Stimulated activated CD4-positive, alpha-beta T cell treated with anti-CD3 and anti-CD28 coated beads, Interleukin-12 subunit alpha, Interleukin-12 subunit beta, amount 100 ng/mL, for 4 hours (primary cell): ENCODE results near the gene ANTXR1.
"Not testable (repeated sequence)": the region's sequence is repeated elsewhere in the genome, so short reads cannot be mapped to it uniquely, and the experiment has no call there.

Experiments
- DNase-seq: peaks from one replicate; pipeline ENCODE4 v3.0.0-alpha.2; 2020

Gene ANTXR1

GRCh38 chr2:69213782-69214181, 200.8 kb downstream of the ANTXR1 start:
- DNase-seq = no peak

GRCh38 chr2:69214898-69215297, 201.9 kb downstream of the ANTXR1 start:
- no peak for DNase-seq

DNA sequence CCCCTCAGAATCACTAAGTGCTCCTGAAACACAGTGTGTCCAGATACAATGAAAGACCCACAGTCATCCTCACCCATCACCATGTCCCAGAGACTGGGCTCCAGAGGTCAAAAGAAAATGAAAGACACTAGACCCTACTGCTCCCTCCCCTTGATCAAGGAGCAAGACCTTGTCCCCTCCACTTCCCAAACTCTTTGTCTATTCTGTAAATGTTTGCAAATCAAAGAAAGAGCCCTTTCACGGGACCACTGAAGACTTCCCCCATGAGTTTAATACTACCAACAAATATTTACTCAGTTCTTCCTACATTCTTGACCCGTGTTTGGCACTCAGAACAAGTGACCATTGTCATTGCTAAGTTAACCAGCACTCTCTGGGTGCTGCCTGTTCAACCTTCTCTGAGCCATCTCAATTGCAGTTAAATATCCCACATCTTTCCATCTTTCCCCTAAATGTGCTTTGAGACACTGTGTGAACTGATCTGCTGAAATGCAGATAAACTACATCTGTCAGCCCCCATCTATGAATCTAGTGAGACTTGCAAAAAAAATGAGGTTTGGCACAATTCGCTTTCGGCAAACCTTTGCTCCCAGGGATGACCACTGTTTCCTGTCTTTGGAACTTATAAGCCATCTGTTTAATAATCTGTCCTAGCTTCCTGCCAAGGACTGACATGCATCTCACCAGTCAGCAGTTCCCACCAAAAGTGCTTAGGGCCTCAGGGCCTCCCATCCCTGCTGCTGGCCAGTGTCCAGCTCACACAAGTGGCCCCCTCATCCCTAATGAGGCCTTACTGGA, 203.8 kb downstream of the ANTXR1 start:
- no peak for DNase-seq

DNA sequence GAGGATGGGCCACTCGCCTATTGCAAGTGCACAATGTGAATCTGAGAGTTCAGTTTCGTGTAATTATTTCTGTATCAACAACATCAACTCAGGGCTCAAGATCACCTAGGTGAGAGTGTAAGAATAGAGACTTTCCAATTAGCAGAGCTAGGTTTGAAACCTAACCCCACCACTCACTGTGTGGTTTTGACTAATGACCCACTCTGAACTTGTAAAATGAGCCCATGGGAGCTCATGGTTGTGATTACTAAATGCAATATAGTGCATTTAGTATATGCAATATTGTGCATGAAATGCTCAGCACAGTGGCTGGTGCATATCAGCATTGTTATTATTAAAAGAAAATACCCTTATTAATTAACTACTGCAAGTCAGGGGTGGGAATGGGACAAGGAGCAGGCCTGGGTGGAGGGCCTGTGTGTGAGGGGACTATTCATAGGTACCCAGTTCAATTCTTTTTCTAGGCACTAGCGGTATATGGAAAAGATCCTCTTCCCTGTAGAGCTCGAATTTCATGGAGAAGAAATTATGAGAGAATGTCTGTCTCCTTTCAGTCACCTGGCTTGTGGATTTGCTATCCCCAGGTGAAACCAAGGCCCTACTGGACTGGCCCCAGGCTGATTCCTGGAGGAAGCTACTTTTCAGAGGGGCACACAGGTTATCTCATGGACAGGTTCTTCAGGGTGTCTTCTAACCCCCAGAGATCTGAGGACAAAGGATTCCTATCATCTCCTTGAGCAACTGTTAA, 204.5 kb downstream of the ANTXR1 start:
- DNase-seq = no peak

GRCh38 chr2:69221512-69221911, 208.5 kb downstream of the ANTXR1 start:
- DNase-seq = no peak

- no peak for DNase-seq
These were observed 209.2 kb downstream of the ANTXR1 start for GRCh38 chr2:69221960-69222751.

DNA sequence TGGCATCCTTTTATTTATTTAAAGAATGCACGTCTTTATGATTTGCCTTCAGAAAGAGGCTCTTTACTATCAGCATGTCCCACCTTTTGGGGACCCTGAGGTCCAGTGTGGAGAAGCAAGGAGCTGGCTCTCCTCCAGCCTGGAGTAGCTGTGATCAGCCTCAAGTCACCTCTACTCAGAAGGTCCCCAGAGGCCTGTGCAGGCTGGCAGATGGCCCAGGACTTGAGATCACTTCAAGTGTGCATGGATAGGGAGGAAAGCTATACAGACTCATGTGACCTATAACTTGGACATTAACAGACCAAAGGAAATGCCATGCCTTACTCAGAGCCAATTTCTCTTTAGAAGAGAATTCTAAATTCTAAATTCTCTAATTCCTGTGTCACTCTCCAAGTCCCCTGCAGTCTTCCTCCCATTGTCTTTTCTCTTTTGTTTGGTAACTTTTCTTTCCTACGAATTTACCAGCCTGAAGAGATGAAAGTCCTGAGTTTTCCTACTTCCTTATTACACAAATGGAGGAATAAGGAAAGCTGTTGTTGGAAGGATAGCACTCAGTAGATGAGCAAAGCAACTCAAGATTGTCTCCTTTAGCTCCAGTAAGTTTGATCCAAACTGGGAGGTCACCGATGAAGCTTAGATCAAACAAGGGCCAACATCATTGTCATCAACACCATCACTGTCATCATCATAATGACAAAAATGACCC, 210.1 kb downstream of the ANTXR1 start:
- DNase-seq = no peak

DNA sequence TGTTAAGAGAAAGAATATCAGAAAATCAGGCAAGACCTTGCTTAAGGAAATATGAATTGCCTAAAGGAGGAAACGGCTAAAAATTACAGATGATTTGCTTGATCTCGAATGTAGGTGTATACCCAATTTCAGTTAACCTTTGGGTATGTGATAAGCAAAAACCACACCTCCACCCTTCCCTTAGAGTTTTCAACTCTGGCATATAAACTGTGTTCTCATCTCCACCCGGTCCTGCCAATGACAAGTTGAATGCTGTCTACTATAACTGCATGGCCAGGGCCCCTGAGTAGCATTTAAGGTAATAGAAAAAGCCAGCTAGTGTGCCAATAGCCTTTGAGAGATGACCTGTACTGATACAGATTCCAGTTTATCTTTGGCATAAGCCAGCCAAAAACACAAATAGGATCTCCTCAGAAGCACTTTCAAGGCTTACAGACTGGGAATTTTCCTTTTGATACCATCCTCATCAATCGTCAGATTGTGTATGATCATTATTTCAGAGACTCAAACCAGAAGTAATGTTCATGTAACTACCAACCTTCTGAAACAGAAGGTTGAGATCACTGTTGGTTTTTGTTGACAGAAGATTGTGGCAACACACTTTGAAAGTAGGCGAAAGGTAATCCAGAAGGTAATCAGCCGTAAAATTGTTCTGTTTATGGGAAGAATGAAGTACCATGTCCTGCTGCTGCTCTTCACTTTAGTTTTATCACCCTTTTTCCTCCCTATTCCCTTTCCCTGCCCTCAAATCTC, 211.0 kb downstream of the ANTXR1 start:
- DNase-seq = no peak

DNA sequence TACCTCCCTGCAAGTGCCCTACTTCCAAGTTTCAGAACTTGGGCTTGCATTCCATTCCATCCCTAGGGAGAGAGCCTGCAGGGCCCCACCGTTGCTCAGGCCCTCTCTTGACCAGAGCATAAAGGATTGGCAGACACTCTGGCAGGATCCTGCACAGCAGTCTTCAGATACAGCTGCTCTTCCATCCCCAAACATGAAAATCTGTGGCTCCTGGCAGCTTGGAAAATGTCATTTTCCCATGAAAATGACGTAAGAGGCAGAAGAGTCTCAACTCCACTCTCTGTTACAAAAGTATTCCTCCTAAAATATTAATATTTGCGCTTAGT, 211.5 kb downstream of the ANTXR1 start:
- no peak for DNase-seq

DNA sequence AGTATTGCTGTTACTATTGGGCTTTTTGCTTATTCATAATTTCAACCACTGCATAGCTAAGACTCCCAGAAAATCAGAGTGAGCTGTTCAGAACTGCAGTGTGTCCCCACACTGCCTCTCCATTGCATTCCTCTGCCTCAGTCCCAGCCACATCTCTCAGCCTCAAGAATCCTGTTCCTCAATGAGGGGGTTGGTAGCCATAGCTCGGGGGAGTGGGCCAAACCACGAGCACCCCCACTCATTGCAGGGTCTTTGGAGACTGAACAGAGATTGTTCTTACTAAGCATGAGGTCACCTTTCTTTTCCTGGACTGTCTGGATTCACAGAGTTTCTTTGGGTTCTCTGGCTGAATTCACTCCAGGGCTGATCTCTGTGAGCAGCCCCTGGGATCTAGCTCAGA, 213.0 kb downstream of the ANTXR1 start:
- no peak for DNase-seq

GRCh38 chr2:69226903-69227302, 213.9 kb downstream of the ANTXR1 start:
- no peak for DNase-seq

DNA sequence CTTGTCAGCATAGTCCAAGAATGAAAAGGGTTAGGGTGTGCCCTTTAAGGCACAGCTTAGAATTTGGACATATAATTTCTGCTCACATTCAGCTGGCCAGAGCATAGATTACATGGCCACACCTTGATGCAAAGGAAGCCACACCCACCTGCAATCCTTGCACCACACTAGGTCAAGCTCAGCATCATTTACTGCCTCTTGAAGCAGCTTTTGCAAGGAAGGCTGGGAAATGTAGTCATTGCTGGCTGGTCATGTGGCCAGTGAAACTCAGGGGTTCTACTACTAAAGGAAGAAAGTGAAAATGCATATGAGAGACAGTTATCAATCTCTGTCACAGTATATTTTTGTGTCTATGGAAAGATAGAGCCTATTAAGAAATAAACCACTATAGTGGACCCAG, 214.7 kb downstream of the ANTXR1 start:
- no peak for DNase-seq

GRCh38 chr2:69230946-69231345, 218.0 kb downstream of the ANTXR1 start:
- not testable (repeated sequence) for DNase-seq

DNA sequence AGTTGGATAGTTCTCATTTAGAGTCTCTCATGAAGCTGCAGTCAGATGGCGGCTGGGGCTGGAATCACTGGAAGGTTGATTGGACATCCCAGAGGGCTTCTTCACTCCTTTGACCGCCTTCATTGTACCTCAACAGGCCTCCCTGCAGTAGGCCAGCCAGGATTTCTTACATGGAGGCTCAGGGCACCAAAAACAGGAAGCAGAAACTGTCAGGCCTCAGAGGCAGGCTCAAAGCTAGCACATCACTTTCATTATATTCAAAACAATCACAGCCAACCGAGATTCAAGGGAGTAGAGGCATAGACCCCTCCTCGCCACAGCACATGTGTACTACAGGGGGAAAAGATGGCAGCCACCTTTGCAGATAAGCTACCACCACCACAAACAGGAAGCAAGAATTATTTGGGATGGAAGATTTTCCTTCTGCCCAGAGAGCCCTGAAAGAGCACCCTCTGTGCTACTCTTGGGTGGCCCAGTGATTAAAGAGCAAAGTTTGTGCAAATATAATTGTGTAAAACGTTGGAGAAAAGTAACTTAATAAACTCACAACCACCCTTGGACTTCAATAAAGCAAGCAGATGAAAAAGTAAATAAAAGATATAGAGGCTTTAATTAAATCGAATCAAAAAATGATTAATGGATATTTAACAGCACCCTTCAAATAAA, 218.8 kb downstream of the ANTXR1 start:
- DNase-seq = no peak

GRCh38 chr2:69235835-69236234, 222.9 kb downstream of the ANTXR1 start:
- not testable (repeated sequence) for DNase-seq

GRCh38 chr2:69237070-69237670, 224.2 kb downstream of the ANTXR1 start:
- no peak for DNase-seq

DNA sequence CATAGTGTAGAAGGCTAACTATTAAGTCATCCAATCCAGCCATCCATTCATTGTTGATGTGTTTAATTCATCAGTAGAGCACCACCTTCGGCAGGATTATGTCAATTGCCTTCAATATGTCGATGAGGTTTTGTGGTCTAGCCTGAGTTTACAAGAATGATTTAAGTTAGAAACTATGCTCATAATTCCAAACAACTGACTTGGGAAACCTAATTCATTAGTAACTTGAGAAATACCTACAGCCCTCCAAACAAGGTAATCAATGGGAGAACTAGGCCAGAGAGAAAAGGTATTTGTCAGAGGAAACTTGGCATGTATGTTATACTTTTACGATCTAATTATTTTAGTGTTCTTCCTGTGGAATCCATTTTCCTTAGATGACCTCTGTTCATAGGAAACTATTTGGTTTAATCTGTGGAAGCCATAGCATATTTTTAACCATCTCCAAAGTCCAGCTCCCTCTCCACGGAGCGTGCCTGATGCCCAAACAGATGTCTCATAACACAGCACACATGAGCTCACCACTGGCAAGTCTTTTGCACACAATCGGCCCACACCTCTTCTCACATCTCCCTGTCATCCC, 225.6 kb downstream of the ANTXR1 start:
- DNase-seq = no peak

GRCh38 chr2:69241093-69241492, 228.1 kb downstream of the ANTXR1 start:
- no peak for DNase-seq

DNA sequence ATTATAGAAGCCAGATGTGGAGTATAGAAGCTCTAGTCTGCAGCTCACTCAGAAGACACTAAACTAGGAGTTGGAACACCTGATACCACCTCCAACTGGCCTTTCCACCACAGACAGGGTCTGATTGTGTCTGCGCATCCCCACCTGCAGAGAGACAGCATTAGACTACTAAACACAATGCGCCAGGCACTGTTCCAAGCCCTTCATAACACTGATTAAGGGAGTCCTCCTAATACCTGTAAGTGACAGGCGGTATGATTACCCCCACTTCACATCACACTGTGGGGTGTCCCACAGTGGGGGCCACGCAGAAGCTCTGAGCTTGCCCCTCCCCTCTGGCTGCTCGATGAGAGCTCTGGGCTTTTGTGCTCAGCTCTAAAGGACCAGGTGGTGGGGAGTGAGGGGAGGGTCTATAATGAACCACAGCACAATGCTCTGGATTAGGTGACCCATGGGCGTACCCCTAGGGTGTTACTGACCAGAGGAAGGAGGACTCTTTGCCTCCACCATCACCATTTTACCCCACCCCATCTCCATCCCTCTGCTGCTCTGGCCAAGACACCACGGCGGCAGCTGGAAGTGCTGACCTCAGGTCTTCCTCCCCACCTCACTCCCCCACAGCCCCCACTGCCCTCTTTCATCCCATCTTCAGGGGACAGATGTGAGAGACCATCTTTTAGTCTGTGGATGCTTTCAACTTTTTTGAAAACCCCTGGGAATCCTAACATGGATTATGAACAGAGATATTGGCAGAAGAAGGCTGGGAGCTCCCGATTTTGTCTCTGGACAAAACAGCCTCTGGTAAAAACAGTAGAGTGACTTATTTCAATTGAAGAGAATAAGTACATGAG, 228.9 kb downstream of the ANTXR1 start:
- no peak for DNase-seq

DNA sequence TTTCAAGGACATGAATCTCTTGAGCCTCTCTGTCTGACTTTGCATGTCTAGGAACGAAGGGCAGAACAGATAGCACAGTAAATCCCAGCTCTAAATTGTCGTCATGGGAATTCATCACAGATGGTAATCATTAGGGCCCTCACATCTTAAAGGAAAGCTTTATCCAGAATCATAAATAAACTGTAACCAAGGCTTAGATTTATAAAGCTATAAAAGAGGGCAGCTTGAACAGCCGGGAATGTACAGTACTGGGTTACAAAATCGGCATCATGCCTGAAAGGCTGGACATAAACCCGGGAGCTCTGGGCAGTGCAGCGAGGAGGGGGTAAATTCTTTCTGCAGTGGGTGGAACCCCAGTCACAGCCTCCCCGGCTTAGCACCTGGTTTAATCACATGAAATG, 229.7 kb downstream of the ANTXR1 start:
- no peak for DNase-seq
